HEK293 (cell line): ENCODE results near the gene LNPEP.

Experiments used
- CTCF ChIA-PET: fragments of 350-600 bp; formaldehyde crosslinking; extraction: SDS; loops from one replicate; lab custom pipeline; 2021; ENCODE audit warnings: antibody characterized with exemption; lab: Yijun Ruan, JAX
- POLR2A ChIA-PET: fragments of 300-600 bp; formaldehyde crosslinking; extraction: SDS; loops from one replicate; lab custom pipeline; 2020; ENCODE audit warnings: antibody characterized with exemption, inconsistent platforms; lab: Yijun Ruan, JAX
- H3K27ac ChIP-seq: fragments of 200-500 bp; sonication (Bioruptor generic); 2 replicates; pipeline ENCODE4 v1.5.1; 2014; ENCODE audit warnings: low read depth, low read length, control low read depth, inconsistent platforms; ENCODE audit errors: extremely low read depth
- H3K36me3 ChIP-seq, 2 experiments: fragments of 200-500 bp in 1 of 2; sonication (Bioruptor generic) in 1 of 2; 1 replicate in 1 of 2; 2 replicates in 1 of 2; pipeline ENCODE4 v1.5.1; 2014 to 2017; ENCODE audit warnings: inconsistent platforms in 2 of 2, low read length in 2 of 2; ENCODE audit not compliant: control insufficient read depth in 2 of 2, insufficient read depth in 1 of 2
- H3K4me1 ChIP-seq: fragments of 200-500 bp; sonication (Bioruptor generic); 2 replicates; pipeline ENCODE4 v1.5.1; 2014; ENCODE audit warnings: mild to moderate bottlenecking, low read length, inconsistent platforms; ENCODE audit not compliant: control insufficient read depth, insufficient read depth
- H3K4me3 ChIP-seq: 2 replicates; pipeline ENCODE4 v1.5.1; 2011; ENCODE audit warnings: low read depth, mild to moderate bottlenecking, control low read depth, low read length, moderate library complexity
- H3K9me3 ChIP-seq: fragments of 200-500 bp; sonication (Bioruptor generic); 2 replicates; pipeline ENCODE4 v1.5.1; 2014; ENCODE audit warnings: low read depth, low read length, inconsistent platforms; ENCODE audit not compliant: control insufficient read depth, insufficient read depth
- KLF10 ChIP-seq: fragments of 450-650 bp; IDR thresholded peaks from 2 replicates; pipeline ENCODE4 v1.5.1; 2018; ENCODE audit warnings: missing biosample characterization, mild to moderate bottlenecking, missing genetic modification characterization
- KLF9 ChIP-seq: fragments of 450-650 bp; formaldehyde crosslinking; IDR thresholded peaks from 2 replicates; pipeline ENCODE4 v1.5.1; 2016; ENCODE audit warnings: missing biosample characterization, missing genetic modification characterization, low read depth
- MZF1 ChIP-seq: fragments of 450-650 bp; formaldehyde crosslinking; IDR thresholded peaks from 2 replicates; pipeline ENCODE4 v1.5.1; 2017; ENCODE audit warnings: missing biosample characterization, missing genetic modification characterization, borderline replicate concordance
- SCRT1 ChIP-seq: fragments of 450-650 bp; formaldehyde crosslinking; IDR thresholded peaks from 2 replicates; pipeline ENCODE4 v1.5.1; 2016; ENCODE audit warnings: missing biosample characterization, missing genetic modification characterization, borderline replicate concordance
- WT1 ChIP-seq: fragments of 450-650 bp; formaldehyde crosslinking; IDR thresholded peaks from 2 replicates; pipeline ENCODE4 v1.5.1; 2016; ENCODE audit warnings: missing biosample characterization, missing genetic modification characterization
- ZBTB20 ChIP-seq: fragments of 450-650 bp; formaldehyde crosslinking; IDR thresholded peaks from 2 replicates; pipeline ENCODE4 v1.5.1; 2016; ENCODE audit warnings: missing biosample characterization, missing genetic modification characterization
- ZBTB21 ChIP-seq: fragments of 450-650 bp; formaldehyde crosslinking; IDR thresholded peaks from 2 replicates; pipeline ENCODE4 v1.5.1; 2017; ENCODE audit warnings: missing biosample characterization, missing genetic modification characterization
- ZFP41 ChIP-seq: fragments of 450-650 bp; formaldehyde crosslinking; IDR thresholded peaks from 2 replicates; pipeline ENCODE4 v1.5.1; 2016; ENCODE audit warnings: missing biosample characterization, missing genetic modification characterization, borderline replicate concordance
- ZNF202 ChIP-seq: fragments of 450-650 bp; formaldehyde crosslinking; IDR thresholded peaks from 2 replicates; pipeline ENCODE4 v1.5.1; 2016; ENCODE audit warnings: missing biosample characterization, missing genetic modification characterization, borderline replicate concordance
- ZNF302 ChIP-seq: fragments of 450-650 bp; formaldehyde crosslinking; IDR thresholded peaks from 2 replicates; pipeline ENCODE4 v1.5.1; 2016; ENCODE audit warnings: missing biosample characterization, missing genetic modification characterization, low read depth
- ZNF350 ChIP-seq: fragments of 450-650 bp; formaldehyde crosslinking; IDR thresholded peaks from 2 replicates; pipeline ENCODE4 v1.5.0; 2017; ENCODE audit warnings: missing biosample characterization, mild to moderate bottlenecking, missing genetic modification characterization
- ZNF391 ChIP-seq: fragments of 450-650 bp; formaldehyde crosslinking; IDR thresholded peaks from 2 replicates; pipeline ENCODE4 v1.5.1; 2016; ENCODE audit warnings: low read depth, missing biosample characterization, missing genetic modification characterization, borderline replicate concordance
- ZNF48 ChIP-seq: fragments of 450-650 bp; formaldehyde crosslinking; IDR thresholded peaks from 2 replicates; pipeline ENCODE4 v1.5.1; 2016; ENCODE audit warnings: missing biosample characterization, missing genetic modification characterization
- ZNF510 ChIP-seq: fragments of 450-650 bp; formaldehyde crosslinking; IDR thresholded peaks from 2 replicates; pipeline ENCODE4 v1.5.1; 2018; ENCODE audit warnings: mild to moderate bottlenecking, missing genetic modification characterization, missing biosample characterization; ENCODE audit not compliant: insufficient replicate concordance
- ZNF514 ChIP-seq: fragments of 450-650 bp; formaldehyde crosslinking; IDR thresholded peaks from 2 replicates; pipeline ENCODE4 v1.5.1; 2016; ENCODE audit warnings: missing biosample characterization, missing genetic modification characterization
- ZNF610 ChIP-seq: fragments of 450-650 bp; formaldehyde crosslinking; IDR thresholded peaks from 2 replicates; pipeline ENCODE4 v1.5.1; 2016; ENCODE audit warnings: missing biosample characterization, missing genetic modification characterization, borderline replicate concordance
- ZNF670 ChIP-seq: fragments of 450-650 bp; formaldehyde crosslinking; IDR thresholded peaks from 2 replicates; pipeline ENCODE4 v1.5.1; 2016; ENCODE audit warnings: missing biosample characterization, missing genetic modification characterization, low read depth
- ZNF677 ChIP-seq: fragments of 450-650 bp; IDR thresholded peaks from 2 replicates; pipeline ENCODE4 v1.5.0; 2018; ENCODE audit warnings: missing biosample characterization, mild to moderate bottlenecking, missing genetic modification characterization, moderate library complexity
- ZNF747 ChIP-seq: fragments of 450-650 bp; formaldehyde crosslinking; IDR thresholded peaks from 2 replicates; pipeline ENCODE4 v1.5.1; 2016; ENCODE audit warnings: missing biosample characterization, missing genetic modification characterization
- ZNF777 ChIP-seq: fragments of 450-650 bp; formaldehyde crosslinking; IDR thresholded peaks from 2 replicates; pipeline ENCODE4 v1.5.1; 2017; ENCODE audit warnings: missing biosample characterization, missing genetic modification characterization, borderline replicate concordance
- ZNF791 ChIP-seq: fragments of 450-650 bp; formaldehyde crosslinking; IDR thresholded peaks from 2 replicates; pipeline ENCODE4 v1.5.1; 2016; ENCODE audit warnings: missing biosample characterization, missing genetic modification characterization
- ZSCAN30 ChIP-seq: fragments of 450-650 bp; IDR thresholded peaks from 2 replicates; pipeline ENCODE4 v1.5.1; 2018; ENCODE audit warnings: missing biosample characterization, mild to moderate bottlenecking, missing genetic modification characterization, moderate library complexity
- TF ChIP-seq, protein P1 (sequence below): fragments of 450-650 bp; formaldehyde crosslinking; IDR thresholded peaks from 2 replicates; pipeline ENCODE4 v1.5.1; 2016; ENCODE audit warnings: missing biosample characterization, missing genetic modification characterization
- TF ChIP-seq, protein P2 (sequence below): fragments of 450-650 bp; formaldehyde crosslinking; IDR thresholded peaks from 2 replicates; pipeline ENCODE4 v1.5.0; 2017; ENCODE audit warnings: missing biosample characterization, missing genetic modification characterization, borderline replicate concordance
- TF ChIP-seq, protein P3 (sequence below): fragments of 450-650 bp; formaldehyde crosslinking; IDR thresholded peaks from 2 replicates; pipeline ENCODE4 v1.5.1; 2017; ENCODE audit warnings: missing biosample characterization, missing genetic modification characterization
- TF ChIP-seq, protein P4 (sequence below): fragments of 450-650 bp; formaldehyde crosslinking; IDR thresholded peaks from 2 replicates; pipeline ENCODE4 v1.5.1; 2016; ENCODE audit warnings: missing biosample characterization, missing genetic modification characterization

LNPEP gene

DNA sequence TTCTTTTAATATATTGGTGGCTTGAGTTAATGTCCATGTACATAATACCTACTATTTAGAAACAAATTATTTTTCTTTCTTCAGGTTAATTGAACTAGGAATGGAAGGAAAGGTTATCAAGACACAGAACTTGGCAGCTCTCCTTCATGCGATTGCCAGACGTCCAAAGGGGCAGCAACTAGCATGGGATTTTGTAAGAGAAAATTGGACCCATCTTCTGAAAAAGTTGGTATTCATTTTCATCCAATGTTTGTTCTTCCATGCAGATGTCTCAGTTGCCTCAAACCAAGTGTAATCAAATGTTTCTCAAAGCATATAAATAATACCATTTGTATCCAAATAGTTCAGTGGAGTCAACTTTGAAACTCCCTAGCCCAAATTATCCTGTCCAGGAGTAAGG, 22.6 kb upstream of the LNPEP start:
- no peak overlapping the region for H3K4me3 ChIP-seq
- TF ChIP-seq, protein P1, sequence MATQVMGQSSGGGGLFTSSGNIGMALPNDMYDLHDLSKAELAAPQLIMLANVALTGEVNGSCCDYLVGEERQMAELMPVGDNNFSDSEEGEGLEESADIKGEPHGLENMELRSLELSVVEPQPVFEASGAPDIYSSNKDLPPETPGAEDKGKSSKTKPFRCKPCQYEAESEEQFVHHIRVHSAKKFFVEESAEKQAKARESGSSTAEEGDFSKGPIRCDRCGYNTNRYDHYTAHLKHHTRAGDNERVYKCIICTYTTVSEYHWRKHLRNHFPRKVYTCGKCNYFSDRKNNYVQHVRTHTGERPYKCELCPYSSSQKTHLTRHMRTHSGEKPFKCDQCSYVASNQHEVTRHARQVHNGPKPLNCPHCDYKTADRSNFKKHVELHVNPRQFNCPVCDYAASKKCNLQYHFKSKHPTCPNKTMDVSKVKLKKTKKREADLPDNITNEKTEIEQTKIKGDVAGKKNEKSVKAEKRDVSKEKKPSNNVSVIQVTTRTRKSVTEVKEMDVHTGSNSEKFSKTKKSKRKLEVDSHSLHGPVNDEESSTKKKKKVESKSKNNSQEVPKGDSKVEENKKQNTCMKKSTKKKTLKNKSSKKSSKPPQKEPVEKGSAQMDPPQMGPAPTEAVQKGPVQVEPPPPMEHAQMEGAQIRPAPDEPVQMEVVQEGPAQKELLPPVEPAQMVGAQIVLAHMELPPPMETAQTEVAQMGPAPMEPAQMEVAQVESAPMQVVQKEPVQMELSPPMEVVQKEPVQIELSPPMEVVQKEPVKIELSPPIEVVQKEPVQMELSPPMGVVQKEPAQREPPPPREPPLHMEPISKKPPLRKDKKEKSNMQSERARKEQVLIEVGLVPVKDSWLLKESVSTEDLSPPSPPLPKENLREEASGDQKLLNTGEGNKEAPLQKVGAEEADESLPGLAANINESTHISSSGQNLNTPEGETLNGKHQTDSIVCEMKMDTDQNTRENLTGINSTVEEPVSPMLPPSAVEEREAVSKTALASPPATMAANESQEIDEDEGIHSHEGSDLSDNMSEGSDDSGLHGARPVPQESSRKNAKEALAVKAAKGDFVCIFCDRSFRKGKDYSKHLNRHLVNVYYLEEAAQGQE = no peak
- TF ChIP-seq KLF10 (tag by site-specific recombination) = no peak
- no peak for TF ChIP-seq ZNF302 (tag by site-specific recombination)
- no peak for TF ChIP-seq ZNF514 (tag by site-specific recombination)
- TF ChIP-seq ZNF791 = no peak
- no peak for TF ChIP-seq ZNF747 (tag by site-specific recombination)
- TF ChIP-seq ZNF610 (tag by site-specific recombination) = no peak
- TF ChIP-seq WT1 = no peak
- TF ChIP-seq, protein P2, sequence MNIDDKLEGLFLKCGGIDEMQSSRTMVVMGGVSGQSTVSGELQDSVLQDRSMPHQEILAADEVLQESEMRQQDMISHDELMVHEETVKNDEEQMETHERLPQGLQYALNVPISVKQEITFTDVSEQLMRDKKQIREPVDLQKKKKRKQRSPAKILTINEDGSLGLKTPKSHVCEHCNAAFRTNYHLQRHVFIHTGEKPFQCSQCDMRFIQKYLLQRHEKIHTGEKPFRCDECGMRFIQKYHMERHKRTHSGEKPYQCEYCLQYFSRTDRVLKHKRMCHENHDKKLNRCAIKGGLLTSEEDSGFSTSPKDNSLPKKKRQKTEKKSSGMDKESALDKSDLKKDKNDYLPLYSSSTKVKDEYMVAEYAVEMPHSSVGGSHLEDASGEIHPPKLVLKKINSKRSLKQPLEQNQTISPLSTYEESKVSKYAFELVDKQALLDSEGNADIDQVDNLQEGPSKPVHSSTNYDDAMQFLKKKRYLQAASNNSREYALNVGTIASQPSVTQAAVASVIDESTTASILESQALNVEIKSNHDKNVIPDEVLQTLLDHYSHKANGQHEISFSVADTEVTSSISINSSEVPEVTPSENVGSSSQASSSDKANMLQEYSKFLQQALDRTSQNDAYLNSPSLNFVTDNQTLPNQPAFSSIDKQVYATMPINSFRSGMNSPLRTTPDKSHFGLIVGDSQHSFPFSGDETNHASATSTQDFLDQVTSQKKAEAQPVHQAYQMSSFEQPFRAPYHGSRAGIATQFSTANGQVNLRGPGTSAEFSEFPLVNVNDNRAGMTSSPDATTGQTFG (tag by site-specific recombination) = no peak
- no peak for TF ChIP-seq ZNF677 (tag by site-specific recombination)
- no peak for TF ChIP-seq ZNF510
- TF ChIP-seq KLF9 (tag by site-specific recombination) = no peak
- TF ChIP-seq ZBTB21 (tag by site-specific recombination) = no peak
- TF ChIP-seq ZBTB20 (tag by site-specific recombination) = no peak
- TF ChIP-seq ZSCAN30 (tag by site-specific recombination) = no peak
- no peak for TF ChIP-seq ZNF202 (tag by site-specific recombination)
- TF ChIP-seq ZNF48 = no peak
- TF ChIP-seq ZNF391 (tag by site-specific recombination) = no peak
- TF ChIP-seq MZF1 (tag by site-specific recombination) = no peak
- TF ChIP-seq ZNF350 (tag by site-specific recombination) = no peak
- TF ChIP-seq, all 188 proteins: peak for 0
- ChIA-PET CTCF (interaction anchor here (0.6 to 1.0 kb wide), 4 partner anchors 9 to 1354 kb away, joined by 3 to 4 read pairs (median 3); no protein-coding TSS in a partner anchor), POLR2A (no interaction called here)
- H3K9me3 ChIP-seq = no peaks in the 10 kb centered on the region
- no peaks in the 10 kb centered on the region for H3K4me1 ChIP-seq
- no peak overlapping the region for H3K27ac ChIP-seq
- H3K36me3 ChIP-seq = no peaks in the 10 kb centered on the region

DNA sequence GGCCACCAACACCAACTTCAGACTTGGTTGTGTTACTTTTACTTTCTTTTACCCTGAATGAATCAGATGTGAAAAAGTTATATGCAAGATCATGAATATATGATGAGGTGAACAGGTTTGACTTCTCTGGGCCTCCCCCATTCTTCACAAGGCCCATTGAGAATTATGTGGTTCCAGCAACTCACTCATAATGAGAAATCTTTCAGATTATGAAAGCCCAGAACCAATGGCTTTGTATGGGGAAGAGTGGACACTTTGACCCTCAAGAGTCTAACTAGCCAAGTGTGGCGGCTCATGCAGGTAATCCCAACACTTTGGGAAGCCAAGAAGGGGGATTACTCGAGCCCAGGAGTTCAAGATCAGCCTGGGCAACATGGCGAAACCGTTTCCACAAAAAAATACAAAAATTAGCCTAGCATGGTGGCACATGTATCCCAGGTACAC, 16.1 kb upstream of the LNPEP start:
- no peak overlapping the region for H3K4me3 ChIP-seq
- peaks cover 8% of the 10 kb centered on the region for H3K4me1 ChIP-seq
- POLR2A ChIA-PET = no interaction called here
- no peaks in the 10 kb centered on the region for H3K36me3 ChIP-seq
- CTCF ChIA-PET = no interaction called here
- H3K9me3 ChIP-seq = no peaks in the 10 kb centered on the region
- no peak overlapping the region for H3K27ac ChIP-seq
- TF ChIP-seq, protein P3, sequence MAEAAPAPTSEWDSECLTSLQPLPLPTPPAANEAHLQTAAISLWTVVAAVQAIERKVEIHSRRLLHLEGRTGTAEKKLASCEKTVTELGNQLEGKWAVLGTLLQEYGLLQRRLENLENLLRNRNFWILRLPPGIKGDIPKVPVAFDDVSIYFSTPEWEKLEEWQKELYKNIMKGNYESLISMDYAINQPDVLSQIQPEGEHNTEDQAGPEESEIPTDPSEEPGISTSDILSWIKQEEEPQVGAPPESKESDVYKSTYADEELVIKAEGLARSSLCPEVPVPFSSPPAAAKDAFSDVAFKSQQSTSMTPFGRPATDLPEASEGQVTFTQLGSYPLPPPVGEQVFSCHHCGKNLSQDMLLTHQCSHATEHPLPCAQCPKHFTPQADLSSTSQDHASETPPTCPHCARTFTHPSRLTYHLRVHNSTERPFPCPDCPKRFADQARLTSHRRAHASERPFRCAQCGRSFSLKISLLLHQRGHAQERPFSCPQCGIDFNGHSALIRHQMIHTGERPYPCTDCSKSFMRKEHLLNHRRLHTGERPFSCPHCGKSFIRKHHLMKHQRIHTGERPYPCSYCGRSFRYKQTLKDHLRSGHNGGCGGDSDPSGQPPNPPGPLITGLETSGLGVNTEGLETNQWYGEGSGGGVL (tag by site-specific recombination) = no peak
- TF ChIP-seq ZNF670 (no peak), ZNF777 (tag by site-specific recombination) (no peak), ZFP41 (tag by site-specific recombination) (no peak), SCRT1 (no peak)
- TF ChIP-seq, protein P4, sequence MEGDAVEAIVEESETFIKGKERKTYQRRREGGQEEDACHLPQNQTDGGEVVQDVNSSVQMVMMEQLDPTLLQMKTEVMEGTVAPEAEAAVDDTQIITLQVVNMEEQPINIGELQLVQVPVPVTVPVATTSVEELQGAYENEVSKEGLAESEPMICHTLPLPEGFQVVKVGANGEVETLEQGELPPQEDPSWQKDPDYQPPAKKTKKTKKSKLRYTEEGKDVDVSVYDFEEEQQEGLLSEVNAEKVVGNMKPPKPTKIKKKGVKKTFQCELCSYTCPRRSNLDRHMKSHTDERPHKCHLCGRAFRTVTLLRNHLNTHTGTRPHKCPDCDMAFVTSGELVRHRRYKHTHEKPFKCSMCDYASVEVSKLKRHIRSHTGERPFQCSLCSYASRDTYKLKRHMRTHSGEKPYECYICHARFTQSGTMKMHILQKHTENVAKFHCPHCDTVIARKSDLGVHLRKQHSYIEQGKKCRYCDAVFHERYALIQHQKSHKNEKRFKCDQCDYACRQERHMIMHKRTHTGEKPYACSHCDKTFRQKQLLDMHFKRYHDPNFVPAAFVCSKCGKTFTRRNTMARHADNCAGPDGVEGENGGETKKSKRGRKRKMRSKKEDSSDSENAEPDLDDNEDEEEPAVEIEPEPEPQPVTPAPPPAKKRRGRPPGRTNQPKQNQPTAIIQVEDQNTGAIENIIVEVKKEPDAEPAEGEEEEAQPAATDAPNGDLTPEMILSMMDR (tag by site-specific recombination) = no peak
